Measurements from ENCODE around the gene ACACA.
"Not testable (repeated sequence)": the region's sequence is repeated elsewhere in the genome, so short reads cannot be mapped to it uniquely, and the experiment has no call there.

The ACACA gene

GRCh38 chr17:37361543-37361942, 45.1 kb downstream of the ACACA start:
- H3K4me3 ChIP-seq (ENCODE audit: low read depth, low read length) = no peak overlapping the region
- TF ChIP-seq, protein P1, sequence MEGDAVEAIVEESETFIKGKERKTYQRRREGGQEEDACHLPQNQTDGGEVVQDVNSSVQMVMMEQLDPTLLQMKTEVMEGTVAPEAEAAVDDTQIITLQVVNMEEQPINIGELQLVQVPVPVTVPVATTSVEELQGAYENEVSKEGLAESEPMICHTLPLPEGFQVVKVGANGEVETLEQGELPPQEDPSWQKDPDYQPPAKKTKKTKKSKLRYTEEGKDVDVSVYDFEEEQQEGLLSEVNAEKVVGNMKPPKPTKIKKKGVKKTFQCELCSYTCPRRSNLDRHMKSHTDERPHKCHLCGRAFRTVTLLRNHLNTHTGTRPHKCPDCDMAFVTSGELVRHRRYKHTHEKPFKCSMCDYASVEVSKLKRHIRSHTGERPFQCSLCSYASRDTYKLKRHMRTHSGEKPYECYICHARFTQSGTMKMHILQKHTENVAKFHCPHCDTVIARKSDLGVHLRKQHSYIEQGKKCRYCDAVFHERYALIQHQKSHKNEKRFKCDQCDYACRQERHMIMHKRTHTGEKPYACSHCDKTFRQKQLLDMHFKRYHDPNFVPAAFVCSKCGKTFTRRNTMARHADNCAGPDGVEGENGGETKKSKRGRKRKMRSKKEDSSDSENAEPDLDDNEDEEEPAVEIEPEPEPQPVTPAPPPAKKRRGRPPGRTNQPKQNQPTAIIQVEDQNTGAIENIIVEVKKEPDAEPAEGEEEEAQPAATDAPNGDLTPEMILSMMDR (IDR thresholded peaks at IDR 0.05; ENCODE audit: insufficient read depth, low read depth, low read length, missing control alignments) = no peak
- no peak for DNase-seq (ENCODE audit: low read depth)

DNA sequence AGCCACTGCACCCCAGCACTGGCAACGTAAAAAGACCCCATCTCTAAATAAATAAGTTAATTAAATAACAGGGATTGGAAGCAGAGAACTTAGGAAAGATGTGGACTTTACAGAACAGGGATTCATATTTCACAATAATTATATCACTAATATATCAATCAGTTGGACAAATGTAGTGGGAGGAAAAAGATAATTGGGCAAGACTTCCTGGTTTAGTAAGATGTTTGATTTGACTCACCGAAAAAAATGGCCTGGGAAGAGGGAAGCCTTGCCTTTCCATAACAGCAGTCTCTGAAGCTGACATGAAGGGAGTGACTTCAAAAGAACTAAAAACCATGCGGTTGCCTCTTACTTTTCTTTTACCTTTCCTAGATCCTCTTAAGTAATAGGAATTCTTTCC, 46.0 kb downstream of the ACACA start:
- no peak overlapping the region for H3K4me3 ChIP-seq (ENCODE audit: low read depth, low read length)
- TF ChIP-seq, protein P1 (IDR thresholded peaks at IDR 0.05; ENCODE audit: insufficient read depth, low read depth, low read length, missing control alignments) = no peak
- no peak for DNase-seq (ENCODE audit: low read depth)

- peak overlapping the region; percentile 60 for H3K4me3 ChIP-seq (ENCODE audit: low read depth, low read length)
- DNase-seq (ENCODE audit: low read depth) = no peak
- TF ChIP-seq, protein P1 (IDR thresholded peaks at IDR 0.05; ENCODE audit: insufficient read depth, low read depth, low read length, missing control alignments) = no peak
Observed at GRCh38 chr17:37359682-37360188, 46.9 kb downstream of the ACACA start.

DNA sequence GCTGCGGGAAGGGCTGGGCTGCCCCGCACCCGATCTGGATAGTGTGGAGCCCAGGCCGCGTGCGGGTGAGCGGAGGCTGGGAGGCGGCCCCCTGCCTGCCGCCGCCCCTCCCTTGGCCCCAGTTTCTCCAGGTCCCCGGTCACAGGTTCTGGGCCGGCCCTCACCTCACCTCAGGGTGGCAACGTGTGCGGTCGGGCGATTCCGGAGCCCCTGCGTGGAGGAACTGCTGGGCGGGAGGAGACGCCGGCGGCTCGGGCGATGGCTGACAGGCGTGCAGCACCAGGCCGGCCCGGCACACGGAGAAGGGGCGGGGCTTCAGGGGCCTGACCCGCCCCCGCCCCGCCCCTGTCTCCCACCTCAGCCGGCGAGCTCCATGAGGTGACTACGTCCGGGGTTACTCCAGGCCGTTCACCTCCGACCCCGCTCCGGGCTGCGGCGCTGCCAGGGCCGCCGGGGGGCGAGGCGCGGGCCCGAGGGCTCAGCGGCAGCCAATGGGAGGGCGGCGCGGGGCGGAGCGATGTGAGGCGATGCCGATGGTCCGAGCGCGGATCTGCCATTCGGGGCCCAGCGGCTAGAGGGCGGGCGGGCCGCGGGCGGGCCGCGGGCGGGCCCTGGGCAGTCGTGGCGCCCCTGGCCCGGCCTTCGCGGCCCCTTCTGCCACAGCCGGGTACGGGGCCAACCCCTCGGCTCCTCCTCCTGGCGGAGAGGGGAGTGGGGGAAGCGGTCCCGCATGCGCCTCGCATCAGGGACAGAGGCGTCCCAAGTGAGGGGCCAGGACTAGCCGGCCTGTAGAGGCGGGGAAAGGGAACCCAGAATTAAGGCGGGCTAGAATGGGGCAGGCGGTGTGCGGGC, 47.6 kb downstream of the ACACA start:
- DNase-seq (ENCODE audit: low read depth) = peak; percentile 98
- TF ChIP-seq, protein P1 (IDR thresholded peaks at IDR 0.05; ENCODE audit: insufficient read depth, low read depth, low read length, missing control alignments) = peak; percentile 24
- peak overlapping the region; percentile 99 for H3K4me3 ChIP-seq (ENCODE audit: low read depth, low read length)

GRCh38 chr17:37358098-37358829, 48.4 kb downstream of the ACACA start:
- TF ChIP-seq, protein P1 (IDR thresholded peaks at IDR 0.05; ENCODE audit: insufficient read depth, low read depth, low read length, missing control alignments) = no peak
- peak; percentile 59 for DNase-seq (ENCODE audit: low read depth)
- peak overlapping the region; percentile 99 for H3K4me3 ChIP-seq (ENCODE audit: low read depth, low read length)

GRCh38 chr17:37356796-37357569, 49.7 kb downstream of the ACACA start:
- peak overlapping the region; percentile 99 for H3K4me3 ChIP-seq (ENCODE audit: low read depth, low read length)
- not testable (repeated sequence) for DNase-seq (ENCODE audit: low read depth)

- H3K4me3 ChIP-seq (ENCODE audit: low read depth, low read length); DNase-seq (ENCODE audit: low read depth): not testable (repeated sequence)
Observed at GRCh38 chr17:37346863-37347402, 59.7 kb downstream of the ACACA start.
